PFSK-1 (cell line): ENCODE measurements around the gene KRTAP22-2.

ENCODE experiments used
- FOXP2 ChIP-seq: optimal IDR thresholded peaks from 2 replicates; pipeline ENCODE3; 2011; ENCODE audit warnings: borderline replicate concordance, control low read depth, inconsistent platforms; ENCODE audit not compliant: insufficient read depth; ENCODE audit errors: extremely low read length, extremely low read depth
- POLR2AphosphoS5 ChIP-seq: IDR thresholded peaks from 2 replicates; pipeline ENCODE4 v1.6.1; 2012; ENCODE audit warnings: low read depth, mild to moderate bottlenecking, control low read depth, low read length, moderate library complexity
- REST ChIP-seq, 2 experiments: IDR thresholded peaks; 2 replicates each; pipeline versions ENCODE4 v1.6.1 to v1.8.0; 2011 to 2012; ENCODE audit warnings: low read depth in 2 of 2, low read length in 2 of 2, control low read depth in 1 of 2, inconsistent platforms in 1 of 2, mild to moderate bottlenecking in 1 of 2, moderate library complexity in 1 of 2; ENCODE audit not compliant: insufficient read depth in 1 of 2
- SIN3A ChIP-seq: IDR thresholded peaks from 2 replicates; pipeline ENCODE4 v1.6.1; 2012; ENCODE audit warnings: mild to moderate bottlenecking, low read length, moderate library complexity, borderline replicate concordance; ENCODE audit not compliant: insufficient read depth
- TAF1 ChIP-seq: IDR thresholded peaks from 2 replicates; pipeline ENCODE4 v1.6.1; 2012; ENCODE audit warnings: low read length, control low read depth, borderline replicate concordance; ENCODE audit not compliant: insufficient read depth

KRTAP22-2 gene

GRCh38 chr21:30625449-30626165 lies 35.4 kb upstream of the KRTAP22-2 start:
- no peak for TF ChIP-seq REST (IDR thresholded peaks at IDR 0.05; ENCODE audit: insufficient read depth in 1 of 2, low read depth in 2 of 2, low read length in 2 of 2)
- TF ChIP-seq FOXP2 = no peak
- no peak for TF ChIP-seq POLR2AphosphoS5
- no peak for TF ChIP-seq SIN3A
- no peak for TF ChIP-seq TAF1

DNA sequence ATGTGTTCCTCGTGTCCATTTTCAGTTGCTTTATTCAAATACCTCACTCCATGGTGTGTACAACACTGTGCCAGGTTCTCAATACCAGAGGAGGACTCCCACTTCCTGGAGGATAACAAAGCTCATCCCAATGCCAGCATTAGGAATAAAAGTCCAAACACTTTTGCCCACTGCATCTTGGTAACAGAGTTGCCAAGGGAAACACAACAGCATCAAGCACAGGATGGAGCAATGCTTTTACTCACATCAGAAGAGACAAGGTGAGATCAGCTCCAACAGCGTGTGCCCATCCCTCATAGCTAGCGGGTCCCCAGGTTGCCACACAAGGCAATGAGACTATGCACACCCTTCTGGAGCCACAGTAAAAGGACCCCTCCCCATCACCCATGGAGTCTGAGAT lies 33.2 kb upstream of the KRTAP22-2 start:
- no peak for TF ChIP-seq TAF1
- no peak for TF ChIP-seq POLR2AphosphoS5
- TF ChIP-seq REST (IDR thresholded peaks at IDR 0.05; ENCODE audit: insufficient read depth in 1 of 2, low read depth in 2 of 2, low read length in 2 of 2) = no peak
- TF ChIP-seq SIN3A = no peak
- TF ChIP-seq FOXP2 = no peak

DNA sequence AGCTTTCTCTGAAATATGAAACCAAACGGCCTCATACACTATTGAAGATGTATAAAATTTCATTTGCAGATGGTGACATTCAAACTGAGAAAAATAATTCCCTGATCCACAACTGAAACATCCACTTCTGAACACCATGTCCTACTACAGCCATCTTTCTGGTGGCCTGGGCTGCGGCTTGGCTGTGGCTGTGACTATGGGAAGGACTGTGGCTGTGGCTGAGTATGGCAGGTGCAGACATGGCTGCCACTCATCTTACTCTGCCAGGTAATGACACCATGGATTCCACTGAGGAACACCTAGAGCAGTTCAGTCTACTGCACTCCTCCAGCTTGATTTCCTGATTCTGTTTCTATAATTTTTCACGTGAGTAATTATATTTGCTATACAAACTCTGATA lies 30.3 kb upstream of the KRTAP22-2 start, which contains the start of gene KRTAP20-4:
KRTAP20-4 (plus strand) TSS at position 106 of the 400 bp plus-strand sequence.
- no peak for TF ChIP-seq SIN3A
- TF ChIP-seq FOXP2 = no peak

- TF ChIP-seq REST (IDR thresholded peaks at IDR 0.05; ENCODE audit: insufficient read depth in 1 of 2, low read depth in 2 of 2, low read length in 2 of 2) = no peak
- no peak for TF ChIP-seq SIN3A
Measured at GRCh38 chr21:30620080-30620479, 29.9 kb upstream of the KRTAP22-2 start.

DNA sequence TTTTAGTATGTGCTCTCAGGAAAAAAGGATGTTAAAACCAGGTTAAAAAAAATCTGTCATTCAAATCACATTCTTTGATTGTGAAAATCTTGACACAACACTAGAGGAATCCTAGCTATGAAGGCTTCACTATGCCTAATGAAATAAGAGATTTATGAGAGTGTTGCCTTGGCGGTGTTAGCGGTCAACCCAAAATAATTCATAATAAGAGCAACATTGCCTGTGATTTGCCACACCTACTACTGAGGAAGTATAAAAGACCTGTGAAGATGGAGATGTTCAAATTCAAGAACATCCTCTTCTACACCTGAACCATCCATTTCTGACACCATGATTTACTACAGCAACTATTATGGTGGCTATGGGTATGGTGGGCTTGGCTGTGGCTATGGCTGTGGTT lies 25.9 kb upstream of the KRTAP22-2 start, which contains the start of gene KRTAP20-1:
KRTAP20-1 (plus strand) TSS at position 301 of the 400 bp plus-strand sequence; CDS start at position 331, 30 bp downstream.
- TF ChIP-seq SIN3A = no peak
- TF ChIP-seq FOXP2 = no peak
- TF ChIP-seq POLR2AphosphoS5 = no peak
- no peak for TF ChIP-seq REST (IDR thresholded peaks at IDR 0.05; ENCODE audit: insufficient read depth in 1 of 2, low read depth in 2 of 2, low read length in 2 of 2)
- TF ChIP-seq TAF1 = no peak
